IPS-NIHi7 (cell line): ENCODE measurements around the gene STK32C.
A peak's percentile ranks its signal among the peaks of the same experiment; 100 is the strongest.
"Not testable (repeated sequence)": the region's sequence is repeated elsewhere in the genome, so short reads cannot be mapped to it uniquely, and the experiment has no call there.

Experiments
- DNase-seq: peaks from one replicate; pipeline ENCODE4 v3.0.0; 2012; ENCODE audit warnings: mixed read lengths; ENCODE audit errors: extremely low spot score

Gene STK32C

GRCh38 chr10:132232023-132232951, 75.5 kb downstream of the STK32C start:
- DNase-seq = no peak

GRCh38 chr10:132231656-132232022, 76.1 kb downstream of the STK32C start:
- DNase-seq = no peak

GRCh38 chr10:132230557-132231210, 77.1 kb downstream of the STK32C start:
- no peak for DNase-seq

- peak; percentile 38 for DNase-seq
These were observed 77.8 kb downstream of the STK32C start for GRCh38 chr10:132229834-132230556.

GRCh38 chr10:132229096-132229495, 78.7 kb downstream of the STK32C start:
- no peak for DNase-seq

GRCh38 chr10:132228616-132229015, 79.1 kb downstream of the STK32C start:
- no peak for DNase-seq

- DNase-seq = no peak
These were observed 79.8 kb downstream of the STK32C start for GRCh38 chr10:132227851-132228390.

- DNase-seq = no peak
These were observed 81.0 kb downstream of the STK32C start for GRCh38 chr10:132226586-132227405.

- DNase-seq = no peak
These were observed 81.9 kb downstream of the STK32C start for GRCh38 chr10:132225849-132226205.

GRCh38 chr10:132225073-132225848, 82.5 kb downstream of the STK32C start:
- DNase-seq = no peak

GRCh38 chr10:132224343-132225072, 83.2 kb downstream of the STK32C start:
- no peak for DNase-seq

GRCh38 chr10:132223611-132224342, 84.0 kb downstream of the STK32C start:
- no peak for DNase-seq

GRCh38 chr10:132223156-132223590, 84.6 kb downstream of the STK32C start:
- DNase-seq = peak; percentile 96

GRCh38 chr10:132222726-132223125, 85.0 kb downstream of the STK32C start:
- no peak for DNase-seq

- not testable (repeated sequence) for DNase-seq
These were observed 86.8 kb downstream of the STK32C start for GRCh38 chr10:132220996-132221395.

GRCh38 chr10:132220061-132220460, 87.7 kb downstream of the STK32C start:
- DNase-seq = no peak

- peak; percentile 43 for DNase-seq
These were observed 88.3 kb downstream of the STK32C start for GRCh38 chr10:132219486-132219885.

- DNase-seq = not testable (repeated sequence)
These were observed 91.3 kb downstream of the STK32C start for GRCh38 chr10:132216441-132216840.

- no peak for DNase-seq
These were observed 93.8 kb downstream of the STK32C start for GRCh38 chr10:132213917-132214316.
